EH (cell line): ENCODE results near the gene TBC1D22B.
"Not testable (repeated sequence)": the region's sequence is repeated elsewhere in the genome, so short reads cannot be mapped to it uniquely, and the experiment has no call there.

Source experiments
- DNase-seq: peaks from one replicate; pipeline ENCODE4 v3.0.0-alpha.2; 2015; ENCODE audit warnings: low read depth

TBC1D22B gene

GRCh38 chr6:37265860-37266259, 8.3 kb downstream of the TBC1D22B start:
- DNase-seq = no peak

DNA sequence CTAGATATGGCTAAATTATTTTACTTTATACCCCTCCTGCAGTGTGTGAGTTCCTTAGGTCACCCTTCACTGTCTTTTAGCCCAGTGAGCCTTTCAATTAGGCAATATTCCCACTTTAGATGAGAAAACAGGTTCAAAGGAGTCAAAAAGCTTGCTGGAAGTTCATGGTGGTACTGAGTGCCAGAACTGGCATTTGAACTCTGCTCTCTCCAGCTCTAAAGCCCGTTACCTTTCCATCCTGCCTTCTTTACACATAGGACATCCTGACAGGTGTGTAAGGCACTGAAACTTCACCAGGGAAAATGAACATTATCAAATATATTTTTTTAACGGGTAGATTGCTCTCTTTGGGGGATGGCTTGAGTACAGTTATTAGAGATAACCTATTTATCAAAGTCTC, 11.5 kb downstream of the TBC1D22B start:
- DNase-seq = no peak

DNA sequence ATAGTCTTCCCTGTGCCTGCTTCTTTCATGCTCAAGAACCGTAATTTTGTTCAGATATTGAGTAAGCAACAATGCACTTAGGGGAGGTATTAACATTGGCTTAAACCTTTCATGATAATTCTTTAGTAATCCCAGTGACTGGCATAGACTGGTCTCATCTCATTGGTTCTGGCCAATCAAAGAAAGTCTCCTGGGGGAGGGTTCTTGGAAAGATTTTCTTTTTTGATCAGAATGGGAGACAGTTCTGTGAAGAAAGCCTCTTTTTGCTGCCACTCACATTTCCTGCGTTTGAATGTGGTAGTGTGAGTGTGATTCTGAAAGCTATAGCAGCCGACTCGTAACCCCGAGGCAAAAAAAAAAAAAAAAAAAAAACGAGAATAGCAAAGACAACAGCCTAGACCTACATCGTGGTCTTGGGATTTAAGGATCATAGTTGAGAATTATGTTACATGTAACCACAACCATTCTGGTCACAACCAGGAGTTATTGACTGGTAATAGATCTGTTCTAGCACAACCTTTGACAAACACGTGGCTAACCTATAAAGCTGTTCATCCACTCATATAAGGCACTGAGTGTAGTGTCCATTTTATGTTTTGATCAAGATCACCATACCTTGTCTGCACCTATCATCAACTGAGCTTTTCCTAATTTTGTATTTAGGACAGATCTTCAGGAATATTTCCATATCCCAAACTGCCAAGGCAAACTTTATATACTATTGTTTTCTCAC, 15.4 kb downstream of the TBC1D22B start:
- no peak for DNase-seq

- DNase-seq = no peak
These were observed 16.1 kb downstream of the TBC1D22B start for GRCh38 chr6:37273690-37274089.

GRCh38 chr6:37275350-37275749, 17.8 kb downstream of the TBC1D22B start:
- DNase-seq = no peak

DNA sequence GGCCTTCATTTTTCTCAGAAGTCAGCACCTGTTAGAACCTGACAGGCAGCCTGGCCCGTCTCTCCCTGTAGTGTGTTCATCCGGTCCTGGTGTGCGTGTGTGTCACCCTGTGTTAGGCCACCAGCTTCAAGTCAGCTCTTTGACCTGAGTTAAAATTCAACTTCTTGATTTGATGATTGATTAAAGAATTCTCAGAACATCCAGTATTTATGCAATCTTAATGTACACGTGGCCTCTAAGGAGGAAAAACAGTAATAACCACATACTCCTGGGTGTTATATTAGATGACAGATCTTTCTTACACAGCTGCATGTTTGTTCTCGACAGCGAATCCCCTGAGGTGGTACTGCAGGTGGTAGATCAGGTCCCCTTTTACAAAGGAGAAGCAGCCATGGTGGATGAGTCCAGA, 19.4 kb downstream of the TBC1D22B start:
- DNase-seq = no peak

- DNase-seq = peak; percentile 70
These were observed 22.0 kb downstream of the TBC1D22B start for GRCh38 chr6:37279366-37280134.

DNA sequence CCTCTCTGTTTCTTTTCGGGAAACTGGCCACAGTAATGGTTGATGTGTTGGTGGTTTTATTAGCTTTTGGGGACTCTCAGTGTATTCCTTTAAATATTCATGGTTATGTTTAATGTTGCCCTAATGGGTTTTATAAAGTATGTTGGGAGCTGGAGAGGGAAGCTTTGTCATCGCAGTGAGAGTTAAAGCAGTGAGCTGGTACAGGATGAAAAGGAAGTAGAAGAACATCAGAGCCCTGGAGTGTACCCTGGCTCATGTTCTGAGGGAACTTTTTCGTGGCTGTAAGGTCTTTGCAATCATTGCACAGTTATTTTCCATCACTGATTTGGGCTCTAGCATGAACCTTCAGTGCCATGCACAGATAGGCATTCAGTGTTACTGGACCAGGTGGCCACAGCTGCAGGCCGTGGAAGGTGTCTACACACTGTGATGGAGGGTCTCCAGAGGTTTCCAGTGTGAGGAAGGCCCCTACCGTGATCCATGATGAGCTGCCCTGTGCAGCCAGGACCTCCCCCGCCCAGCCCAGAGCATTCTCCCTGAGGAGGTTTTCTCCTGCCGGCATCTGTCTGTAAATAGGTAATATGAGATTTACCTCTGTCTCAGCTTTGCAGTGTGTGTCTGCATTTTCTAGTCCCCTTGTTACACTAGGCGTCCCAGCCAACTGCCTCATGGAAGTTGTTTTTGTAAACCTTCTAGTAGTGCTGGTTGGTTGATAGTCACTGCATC, 22.8 kb downstream of the TBC1D22B start:
- no peak for DNase-seq

- no peak for DNase-seq
These were observed 24.8 kb downstream of the TBC1D22B start for GRCh38 chr6:37282371-37282770.

GRCh38 chr6:37283268-37283667, 25.7 kb downstream of the TBC1D22B start:
- no peak for DNase-seq

DNA sequence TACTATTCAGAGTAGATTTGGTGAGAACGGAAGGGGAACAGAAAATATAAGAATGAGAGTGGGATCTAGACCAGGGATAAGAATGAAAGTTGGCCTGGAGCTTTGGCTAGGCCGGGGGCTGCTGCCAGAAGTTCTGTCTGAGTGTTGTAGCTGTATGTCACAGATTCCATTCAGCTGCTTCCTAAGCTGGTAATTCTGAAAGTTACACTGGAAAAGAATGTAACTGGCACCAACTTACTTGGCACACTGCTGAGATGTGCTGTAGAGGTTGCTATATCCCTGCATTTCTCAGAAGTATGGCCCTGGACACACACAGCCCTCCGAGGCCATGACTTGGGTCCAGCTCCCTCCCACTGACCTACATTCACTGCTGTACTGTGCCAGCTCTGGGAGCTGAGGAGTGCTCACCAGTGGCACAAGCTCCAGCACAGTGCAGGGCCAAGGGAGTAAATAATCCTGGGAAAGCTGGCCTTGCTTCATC, 26.1 kb downstream of the TBC1D22B start:
- no peak for DNase-seq

DNA sequence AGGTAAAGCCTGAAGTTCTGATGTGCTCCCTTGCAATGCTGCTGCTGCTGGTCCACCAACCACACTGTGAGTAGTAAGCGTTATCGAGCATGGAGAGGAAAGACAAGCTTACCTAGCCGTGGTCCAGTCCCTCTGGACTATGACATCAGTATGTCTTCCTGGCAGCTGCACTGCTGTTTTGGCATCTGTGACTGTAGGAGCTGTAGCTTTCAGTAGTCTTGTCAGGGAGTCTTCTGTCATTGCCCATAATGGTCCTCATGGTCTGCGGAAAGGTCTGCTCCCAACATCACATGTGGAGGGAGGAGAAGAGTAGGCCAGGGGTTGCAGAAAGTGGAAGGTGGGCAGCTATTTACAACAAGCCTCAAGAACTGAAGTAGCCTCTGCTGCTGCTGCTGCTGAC, 27.2 kb downstream of the TBC1D22B start:
- no peak for DNase-seq

- DNase-seq = no peak
These were observed 28.3 kb downstream of the TBC1D22B start for GRCh38 chr6:37285861-37286311.

GRCh38 chr6:37287519-37288157, 30.1 kb downstream of the TBC1D22B start:
- DNase-seq = no peak

- DNase-seq = peak; percentile 15
These were observed 30.7 kb downstream of the TBC1D22B start for GRCh38 chr6:37288247-37288646.

GRCh38 chr6:37289931-37290330, 32.4 kb downstream of the TBC1D22B start:
- peak; percentile 8 for DNase-seq

GRCh38 chr6:37293426-37293825, 35.9 kb downstream of the TBC1D22B start:
- no peak for DNase-seq

DNA sequence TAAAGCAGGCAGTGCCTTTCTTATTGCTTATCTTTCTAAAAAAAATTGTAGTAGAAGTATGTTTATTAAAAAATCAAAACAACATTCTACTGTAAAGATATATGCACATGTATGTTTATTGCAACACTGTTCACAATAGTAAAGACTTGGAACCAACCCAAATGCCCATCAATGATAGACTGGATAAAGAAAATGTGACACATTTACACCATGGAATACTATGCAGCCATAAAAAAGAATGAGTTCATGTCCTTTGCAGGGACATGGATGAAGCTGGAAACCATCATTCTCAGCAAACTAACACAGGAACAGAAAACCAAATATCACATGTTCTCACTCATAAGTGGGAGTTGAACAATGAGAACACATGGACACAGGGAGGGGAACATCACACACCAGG, 40.1 kb downstream of the TBC1D22B start:
- DNase-seq = not testable (repeated sequence)

GRCh38 chr6:37298958-37299357, 41.4 kb downstream of the TBC1D22B start:
- DNase-seq = no peak

- no peak for DNase-seq
These were observed 42.4 kb downstream of the TBC1D22B start for GRCh38 chr6:37299990-37300389.

DNA sequence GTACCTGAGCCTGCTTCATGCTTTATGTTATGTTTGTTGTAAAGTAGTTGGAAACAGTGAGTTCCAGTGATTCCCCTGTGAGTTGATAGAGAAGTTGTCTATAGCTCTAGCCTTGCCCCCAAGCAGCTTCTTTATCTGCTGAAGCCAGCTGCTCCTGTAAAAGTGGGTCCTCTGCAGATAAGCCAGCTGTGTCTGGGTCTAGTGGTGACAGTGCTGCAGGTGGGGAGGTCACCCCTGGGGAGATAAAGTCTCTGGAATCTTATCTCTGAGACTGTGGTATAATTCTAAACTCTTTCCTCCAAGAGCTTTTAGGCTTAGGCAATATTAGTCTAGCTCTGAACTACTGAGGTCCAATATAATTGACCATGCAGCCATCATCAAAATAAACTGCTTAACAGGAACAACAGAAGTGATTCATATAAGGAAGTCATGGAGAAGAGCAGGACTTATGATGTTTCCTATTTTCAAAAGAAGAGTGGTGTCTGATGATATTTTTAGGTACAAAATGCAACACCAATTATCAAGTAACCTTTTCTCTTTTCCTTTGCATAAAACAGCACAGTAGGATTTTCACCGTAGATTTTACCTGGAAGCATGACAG, 44.6 kb downstream of the TBC1D22B start:
- DNase-seq = no peak
